ENCODE data around the gene SH3GL2. TPM values are rescaled to one million over a fixed set of nuclear protein-coding genes. Genes with fewer than 3 reads are reported as not detected.

The SH3GL2 gene
- total and polyA plus RNA-seq, 11 donors = 1.3 to 20.9 (median 5.0) TPM

DNA sequence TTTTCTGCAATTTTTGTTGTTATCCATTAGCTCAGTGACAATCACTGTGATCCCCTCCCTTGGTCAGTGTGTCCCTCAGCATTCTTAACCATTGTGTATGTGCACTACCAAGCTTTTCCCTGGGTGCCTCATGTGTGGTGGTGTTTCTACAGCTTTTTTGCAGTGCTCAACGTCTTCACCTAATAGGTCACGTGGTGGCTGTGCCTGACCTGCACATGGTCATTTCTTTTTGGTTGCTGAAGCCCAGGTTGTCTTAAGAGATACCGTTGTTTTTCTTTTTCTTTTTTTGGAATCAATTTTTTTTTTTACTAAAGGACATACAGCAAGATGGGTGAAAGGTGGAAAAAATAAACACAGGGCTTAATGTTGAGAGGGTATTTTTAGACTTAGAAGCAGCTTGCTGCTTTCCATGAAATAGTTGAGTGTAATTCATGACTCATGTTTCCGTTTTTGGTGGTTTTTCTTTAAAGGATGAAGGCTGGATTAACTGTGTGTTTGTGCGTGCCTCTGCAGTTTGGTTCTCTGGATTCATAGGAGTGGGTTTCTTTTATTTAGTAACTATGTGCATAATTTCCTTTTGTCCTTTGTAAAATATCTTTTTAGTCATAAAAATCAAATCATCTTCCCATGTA lies 22.2 kb downstream of the SH3GL2 start:
- Histone ChIP-seq H3K36me3 (no peaks in the 10 kb centered on the region), H3K4me1 (peaks cover 0 to 7% (median 0%) of the 10 kb centered on the region in 12 donors), H3K4me3 (no peak overlapping the region), H3K27ac (no peak overlapping the region), H3K27me3 (no peaks in the 10 kb centered on the region), H3K9me3 (no peaks in the 10 kb centered on the region)
- DNase-seq (no peak), ATAC-seq (no peak)
- WGBS, 4 donors = 41 to 61% (median 50%) methylated on average over 5 of the region's 5 CpGs
- intact Hi-C loops (cut with DNase I) = no loop called here
- TF ChIP-seq POLR2A (IDR thresholded peaks at IDR 0.05) = no peak
- no peak for TF ChIP-seq CTCF (IDR thresholded peaks at IDR 0.05)

DNA sequence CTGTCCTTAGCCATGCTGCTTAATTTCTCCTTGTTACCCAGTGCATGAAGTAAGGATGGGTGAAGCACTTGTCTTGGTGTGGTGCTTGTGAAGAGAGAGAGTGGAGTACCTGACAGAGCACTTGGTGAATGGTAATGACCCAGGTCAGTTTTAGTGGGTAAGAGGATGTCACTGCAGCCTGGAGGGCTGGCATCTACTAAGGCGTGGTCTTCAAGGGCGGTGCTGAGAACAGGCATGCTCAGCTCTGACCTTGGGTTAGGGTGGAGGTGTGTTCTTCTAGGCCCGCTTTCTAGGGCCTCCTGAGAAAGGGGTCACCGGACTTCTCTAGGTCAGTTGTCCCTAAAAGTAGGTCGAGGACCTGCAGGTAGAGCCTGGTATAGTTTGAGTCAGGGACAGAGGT lies 25.7 kb downstream of the SH3GL2 start:
- intact Hi-C loops (cut with DNase I) = no loop called here
- 88 to 92% (median 90%) methylated on average over 5 of the region's 5 CpGs for WGBS, 4 donors

GRCh38 chr9:17609312-17610005 lies 30.6 kb downstream of the SH3GL2 start:
- Histone ChIP-seq H3K36me3 (no peaks in the 10 kb centered on the region), H3K27ac (no peak overlapping the region), H3K4me3 (no peak overlapping the region), H3K4me1 (peaks cover 0 to 14% (median 0%) of the 10 kb centered on the region in 12 donors), H3K27me3 (no peaks in the 10 kb centered on the region), H3K9me3 (no peaks in the 10 kb centered on the region)
- WGBS, 4 donors = 69 to 77% (median 72%) methylated on average over 7 of the region's 7 CpGs
- intact Hi-C loops (cut with DNase I) = no loop called here
- TF ChIP-seq POLR2A (IDR thresholded peaks at IDR 0.05) (no peak), CTCF (IDR thresholded peaks at IDR 0.05) (no peak)
- ATAC-seq (peak in 1 of 4 donors; percentile 7), DNase-seq (no peak)

More for the DNA sequence above, 25.7 kb downstream of the SH3GL2 start:
- no peak for TF ChIP-seq CTCF (IDR thresholded peaks at IDR 0.05)
- TF ChIP-seq POLR2A (IDR thresholded peaks at IDR 0.05) = no peak
- no peaks in the 10 kb centered on the region for H3K36me3 ChIP-seq
- ATAC-seq = peak in 1 of 4 donors; percentile 27
- H3K4me1 ChIP-seq = peaks cover 0 to 7% (median 0%) of the 10 kb centered on the region in 12 donors
- no peak for DNase-seq
- no peaks in the 10 kb centered on the region for H3K27me3 ChIP-seq
- no peak overlapping the region for H3K27ac ChIP-seq
- H3K4me3 ChIP-seq = no peak overlapping the region
- H3K9me3 ChIP-seq = no peaks in the 10 kb centered on the region

GRCh38 chr9:17611342-17611741 lies 32.5 kb downstream of the SH3GL2 start:
- ATAC-seq (peak; percentile 84 to 92 (median 89)), DNase-seq (no peak)
- Histone ChIP-seq H3K9me3 (no peaks in the 10 kb centered on the region), H3K4me3 (no peak overlapping the region), H3K4me1 (peaks cover 0 to 14% (median 0%) of the 10 kb centered on the region in 12 donors), H3K36me3 (no peaks in the 10 kb centered on the region), H3K27me3 (no peaks in the 10 kb centered on the region), H3K27ac (peak overlapping the region in 6 of 12 donors; percentile 40 to 65 (median 55))
- intact Hi-C loops (cut with DNase I) = no loop called here
- 48 to 68% (median 65%) methylated on average over 2 of the region's 2 CpGs for WGBS, 4 donors
- TF ChIP-seq CTCF (IDR thresholded peaks at IDR 0.05) = no peak
- TF ChIP-seq POLR2A (IDR thresholded peaks at IDR 0.05) = no peak

Measured in heart left ventricle (tissue), 16 donors.